ENCODE measurements around the gene KLHDC10. TPM values are rescaled to one million over a fixed set of nuclear protein-coding genes. Genes with fewer than 3 reads are reported as not detected.

KLHDC10 gene
- total and polyA plus RNA-seq, 2 experiments from 2014 or later, result 7.2 to 29.0 TPM

DNA sequence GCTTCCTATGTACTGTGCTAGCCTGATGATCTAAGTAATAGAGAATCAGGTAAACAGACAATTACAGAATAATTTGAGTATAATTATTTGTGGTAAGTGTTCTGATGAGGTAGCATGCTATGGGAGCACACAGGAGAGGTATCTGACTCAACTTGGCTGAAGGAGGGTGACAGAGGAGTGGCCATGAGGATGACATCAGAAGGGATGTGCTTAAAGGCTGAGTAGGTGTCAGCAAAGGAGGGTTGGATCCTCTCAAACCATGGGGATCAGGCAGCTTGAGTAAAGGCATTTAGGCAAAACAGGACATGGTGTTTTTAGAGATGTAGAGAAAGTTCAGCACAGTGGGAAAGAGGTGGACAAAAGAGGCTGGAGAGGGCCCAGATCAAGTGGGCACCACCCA lies 29.0 kb downstream of the KLHDC10 start:
- Histone ChIP-seq H3K27me3 (no peaks in the 10 kb centered on the region), H3K36me3 (replicated peaks; ENCODE audit: insufficient read depth, low read depth) (no peaks in the 10 kb centered on the region), H3K9me3 (ENCODE audit: low read depth) (no peaks in the 10 kb centered on the region), H2AFZ (no peak overlapping the region), H4K20me1 (ENCODE audit: insufficient read depth, poor library complexity, severe bottlenecking) (no peaks in the 10 kb centered on the region), H3K4me1 (ENCODE audit: insufficient read depth) (no peaks in the 10 kb centered on the region), H3K27ac (no peak overlapping the region), H3K4me3 (no peak overlapping the region), H3K9me2 (replicated peaks; ENCODE audit: insufficient read depth) (no peaks in the 10 kb centered on the region), H3K4me2 (no peak overlapping the region), H3K79me2 (peaks cover 42% of the 10 kb centered on the region)
- no peak for TF ChIP-seq EZH2 (IDR thresholded peaks at IDR 0.05; ENCODE audit: borderline replicate concordance)
- TF ChIP-seq, protein P1, sequence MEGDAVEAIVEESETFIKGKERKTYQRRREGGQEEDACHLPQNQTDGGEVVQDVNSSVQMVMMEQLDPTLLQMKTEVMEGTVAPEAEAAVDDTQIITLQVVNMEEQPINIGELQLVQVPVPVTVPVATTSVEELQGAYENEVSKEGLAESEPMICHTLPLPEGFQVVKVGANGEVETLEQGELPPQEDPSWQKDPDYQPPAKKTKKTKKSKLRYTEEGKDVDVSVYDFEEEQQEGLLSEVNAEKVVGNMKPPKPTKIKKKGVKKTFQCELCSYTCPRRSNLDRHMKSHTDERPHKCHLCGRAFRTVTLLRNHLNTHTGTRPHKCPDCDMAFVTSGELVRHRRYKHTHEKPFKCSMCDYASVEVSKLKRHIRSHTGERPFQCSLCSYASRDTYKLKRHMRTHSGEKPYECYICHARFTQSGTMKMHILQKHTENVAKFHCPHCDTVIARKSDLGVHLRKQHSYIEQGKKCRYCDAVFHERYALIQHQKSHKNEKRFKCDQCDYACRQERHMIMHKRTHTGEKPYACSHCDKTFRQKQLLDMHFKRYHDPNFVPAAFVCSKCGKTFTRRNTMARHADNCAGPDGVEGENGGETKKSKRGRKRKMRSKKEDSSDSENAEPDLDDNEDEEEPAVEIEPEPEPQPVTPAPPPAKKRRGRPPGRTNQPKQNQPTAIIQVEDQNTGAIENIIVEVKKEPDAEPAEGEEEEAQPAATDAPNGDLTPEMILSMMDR (IDR thresholded peaks at IDR 0.05; ENCODE audit: poor library complexity), result no peak
- no peak for TF ChIP-seq EZH2phosphoT487 (IDR thresholded peaks at IDR 0.05; ENCODE audit: low read depth, severe bottlenecking, unreplicated experiment)
- no peak for DNase-seq (ENCODE audit: low spot score)

DNA sequence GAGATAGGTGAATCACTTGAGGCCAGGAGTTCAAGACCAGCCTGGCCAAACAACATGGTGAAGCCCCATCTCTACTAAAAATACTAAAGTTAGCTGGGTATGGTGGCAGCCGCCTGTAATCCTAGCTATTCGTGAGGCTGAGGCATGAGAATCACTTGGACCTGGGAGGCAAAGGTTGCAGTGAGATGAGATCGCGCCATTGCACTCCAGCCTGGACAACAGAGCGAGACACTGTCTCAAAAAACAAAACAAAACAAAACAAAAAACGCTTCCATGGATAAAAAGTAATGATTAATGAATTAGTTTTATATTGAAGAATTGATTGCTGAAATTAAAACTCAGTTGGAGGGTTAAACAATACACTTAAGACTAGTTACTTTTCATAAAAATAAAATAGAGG lies 32.3 kb downstream of the KLHDC10 start:
- no peak overlapping the region for H3K4me3 ChIP-seq
- 98% methylated on average over 6 of the region's 6 CpGs for WGBS (ENCODE audit: low lambda C conversion rate, missing lambda C conversion rate)
- no peaks in the 10 kb centered on the region for H3K36me3 ChIP-seq (replicated peaks; ENCODE audit: insufficient read depth, low read depth)
- H3K9me3 ChIP-seq (ENCODE audit: low read depth), result no peaks in the 10 kb centered on the region
- H3K4me2 ChIP-seq, result no peak overlapping the region
- H3K79me2 ChIP-seq, result peaks cover 16% of the 10 kb centered on the region
- H2AFZ ChIP-seq, result no peak overlapping the region
- TF ChIP-seq, protein P1 (IDR thresholded peaks at IDR 0.05; ENCODE audit: poor library complexity), result no peak
- TF ChIP-seq EZH2 (IDR thresholded peaks at IDR 0.05; ENCODE audit: borderline replicate concordance), result no peak
- TF ChIP-seq EZH2phosphoT487 (IDR thresholded peaks at IDR 0.05; ENCODE audit: low read depth, severe bottlenecking, unreplicated experiment), result no peak
- no peak overlapping the region for H3K27ac ChIP-seq
- H3K27me3 ChIP-seq, result no peaks in the 10 kb centered on the region
- H3K9me2 ChIP-seq (replicated peaks; ENCODE audit: insufficient read depth), result no peaks in the 10 kb centered on the region
- no peaks in the 10 kb centered on the region for H3K4me1 ChIP-seq (ENCODE audit: insufficient read depth)
- no peaks in the 10 kb centered on the region for H4K20me1 ChIP-seq (ENCODE audit: insufficient read depth, poor library complexity, severe bottlenecking)
- no peak for DNase-seq (ENCODE audit: low spot score)

DNA sequence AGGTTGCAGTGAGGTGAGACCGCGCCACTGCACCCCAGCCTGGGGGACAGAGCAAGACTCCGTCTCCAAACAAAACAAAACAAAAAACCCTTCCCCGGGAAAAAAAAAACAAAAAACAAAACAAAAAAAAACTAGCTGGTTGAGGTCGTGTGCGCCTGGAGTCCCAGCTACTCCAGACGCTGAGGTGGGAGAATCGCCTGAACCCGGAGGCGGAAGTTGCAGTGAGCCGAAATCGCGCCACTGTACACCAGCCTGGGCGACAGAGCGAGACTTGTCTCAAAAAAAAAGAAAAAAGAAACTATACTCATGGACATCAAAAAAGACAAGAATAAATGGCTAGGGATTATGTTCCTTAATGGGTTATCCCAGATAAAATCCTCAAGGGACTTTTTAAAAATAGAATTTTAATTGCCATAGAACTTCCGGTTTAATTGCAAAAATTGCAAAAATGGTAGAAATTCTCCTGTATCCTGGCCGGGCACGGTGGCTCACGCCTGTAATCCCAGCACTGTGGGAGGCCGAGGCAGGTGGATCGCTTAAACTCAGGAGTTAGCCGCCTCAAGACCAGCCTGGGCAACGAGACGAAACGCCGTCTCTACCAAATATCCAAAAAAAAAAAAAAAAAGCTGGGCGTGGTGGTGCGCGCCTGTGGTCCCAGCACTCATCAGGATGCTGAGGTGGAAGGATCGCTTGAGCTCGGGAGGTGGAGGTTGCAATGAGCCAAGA lies 37.8 kb downstream of the KLHDC10 start:
- DNase-seq (ENCODE audit: low spot score), result no peak
- Histone ChIP-seq H3K36me3 (replicated peaks; ENCODE audit: insufficient read depth, low read depth) (no peaks in the 10 kb centered on the region), H3K27me3 (no peaks in the 10 kb centered on the region), H3K4me1 (ENCODE audit: insufficient read depth) (peaks cover 8% of the 10 kb centered on the region), H3K27ac (no peak overlapping the region), H3K9me2 (replicated peaks; ENCODE audit: insufficient read depth) (no peaks in the 10 kb centered on the region), H4K20me1 (ENCODE audit: insufficient read depth, poor library complexity, severe bottlenecking) (no peaks in the 10 kb centered on the region), H3K9me3 (ENCODE audit: low read depth) (no peaks in the 10 kb centered on the region), H3K4me3 (no peak overlapping the region), H2AFZ (no peak overlapping the region), H3K79me2 (no peaks in the 10 kb centered on the region), H3K4me2 (no peak overlapping the region)
- 94% methylated on average over 31 of the region's 31 CpGs for WGBS (ENCODE audit: low lambda C conversion rate, missing lambda C conversion rate)
- TF ChIP-seq EZH2 (IDR thresholded peaks at IDR 0.05; ENCODE audit: borderline replicate concordance) (no peak), EZH2phosphoT487 (IDR thresholded peaks at IDR 0.05; ENCODE audit: low read depth, severe bottlenecking, unreplicated experiment) (no peak)

DNA sequence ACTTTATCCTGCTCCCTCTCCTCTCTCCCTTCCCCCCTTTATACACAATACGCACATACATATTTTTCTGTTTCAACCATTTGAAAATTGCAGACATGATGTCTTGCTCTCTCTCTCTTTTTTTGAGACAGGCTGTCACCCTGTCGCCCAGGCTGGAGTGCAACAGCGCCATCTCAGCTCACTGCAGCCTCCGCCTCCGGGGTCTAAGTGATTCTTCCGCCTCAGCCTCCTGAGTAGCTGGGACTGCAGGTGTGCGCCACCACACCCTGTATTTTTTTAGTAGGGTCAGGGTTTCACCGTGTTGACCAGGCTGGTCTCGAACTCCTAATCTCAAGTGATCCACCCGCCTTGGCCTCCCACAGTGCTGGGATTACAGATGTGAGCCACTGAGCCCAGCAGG lies 38.5 kb downstream of the KLHDC10 start:
- Histone ChIP-seq H3K4me1 (ENCODE audit: insufficient read depth) (peaks cover 14% of the 10 kb centered on the region), H2AFZ (no peak overlapping the region), H3K4me2 (no peak overlapping the region), H3K79me2 (no peaks in the 10 kb centered on the region), H3K9me2 (replicated peaks; ENCODE audit: insufficient read depth) (no peaks in the 10 kb centered on the region), H4K20me1 (ENCODE audit: insufficient read depth, poor library complexity, severe bottlenecking) (no peaks in the 10 kb centered on the region), H3K9me3 (ENCODE audit: low read depth) (no peaks in the 10 kb centered on the region), H3K27ac (no peak overlapping the region), H3K4me3 (no peak overlapping the region), H3K27me3 (no peaks in the 10 kb centered on the region), H3K36me3 (replicated peaks; ENCODE audit: insufficient read depth, low read depth) (no peaks in the 10 kb centered on the region)
- no peak for TF ChIP-seq EZH2phosphoT487 (IDR thresholded peaks at IDR 0.05; ENCODE audit: low read depth, severe bottlenecking, unreplicated experiment)
- TF ChIP-seq EZH2 (IDR thresholded peaks at IDR 0.05; ENCODE audit: borderline replicate concordance), result no peak
- TF ChIP-seq, protein P1 (IDR thresholded peaks at IDR 0.05; ENCODE audit: poor library complexity), result no peak
- no peak for DNase-seq (ENCODE audit: low spot score)
- 97% methylated on average over 10 of the region's 10 CpGs for WGBS (ENCODE audit: low lambda C conversion rate, missing lambda C conversion rate)
